Coronary artery (tissue), 2 donors: ENCODE measurements around the gene DEPDC1B.

ENCODE experiments used
- DNase-seq: peaks from one replicate; pipeline ENCODE4 v3.0.0-alpha.2; 2017; ENCODE audit warnings: low spot score
- H3K27ac ChIP-seq, 2 donors: fragments of 200-600 bp; sonication (generic); one replicate each; pipeline ENCODE4 v1.5.1; 2016 to 2019
- H3K4me3 ChIP-seq: fragments of 200-600 bp; sonication (generic); 2 replicates; pipeline ENCODE4 v1.5.1; 2016; ENCODE audit warnings: mild to moderate bottlenecking, moderate library complexity
- TF ChIP-seq, protein P1 (sequence below): fragments of 200-600 bp; sonication (generic); IDR thresholded peaks from one replicate; pipeline ENCODE4 v1.5.1; 2019; ENCODE audit warnings: antibody characterized with exemption

Gene DEPDC1B

DNA sequence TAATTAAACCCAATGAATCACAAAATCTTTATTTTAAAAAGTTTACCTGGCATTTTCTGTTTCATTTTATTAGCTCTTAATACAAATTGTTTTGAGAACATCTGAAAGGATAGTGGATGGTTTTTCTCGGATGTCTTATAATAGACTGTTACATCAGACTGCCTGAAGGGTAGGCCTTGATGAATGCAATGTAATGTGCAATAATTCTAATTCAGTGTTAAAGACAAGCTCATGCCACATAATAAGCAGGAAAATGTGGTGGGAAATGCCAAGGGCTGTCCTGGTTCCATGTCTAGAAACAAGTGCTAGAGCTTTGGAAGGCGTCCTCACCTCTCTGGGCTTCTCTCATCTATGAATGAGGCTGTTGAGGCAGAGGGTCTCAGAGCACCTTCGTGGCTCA lies 148.1 kb downstream of the DEPDC1B start:
- no peak overlapping the region for H3K27ac ChIP-seq
- no peak overlapping the region for H3K4me3 ChIP-seq
- DNase-seq = no peak

DNA sequence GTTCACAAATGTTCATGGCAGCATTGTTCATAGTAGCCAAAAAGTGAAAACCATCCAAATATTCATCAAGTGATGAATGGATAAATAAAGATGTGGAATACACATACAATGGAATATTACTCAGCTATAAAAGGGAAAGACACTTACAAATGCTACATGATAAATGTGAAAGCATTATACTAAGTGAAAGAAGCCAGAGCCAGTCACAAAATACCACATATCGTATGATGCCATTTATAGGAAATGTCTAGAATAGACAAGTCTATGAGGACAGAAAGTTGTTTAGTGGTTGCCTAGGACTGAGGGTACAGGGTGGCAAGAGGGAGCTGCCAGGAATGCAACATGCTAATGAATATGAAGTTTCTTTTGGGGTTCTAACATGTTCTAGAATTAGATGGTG lies 148.7 kb downstream of the DEPDC1B start:
- Histone ChIP-seq H3K27ac (peak overlapping the region in 1 of 2 donors; percentile 18), H3K4me3 (no peak overlapping the region)
- no peak for DNase-seq
- TF ChIP-seq, protein P1, sequence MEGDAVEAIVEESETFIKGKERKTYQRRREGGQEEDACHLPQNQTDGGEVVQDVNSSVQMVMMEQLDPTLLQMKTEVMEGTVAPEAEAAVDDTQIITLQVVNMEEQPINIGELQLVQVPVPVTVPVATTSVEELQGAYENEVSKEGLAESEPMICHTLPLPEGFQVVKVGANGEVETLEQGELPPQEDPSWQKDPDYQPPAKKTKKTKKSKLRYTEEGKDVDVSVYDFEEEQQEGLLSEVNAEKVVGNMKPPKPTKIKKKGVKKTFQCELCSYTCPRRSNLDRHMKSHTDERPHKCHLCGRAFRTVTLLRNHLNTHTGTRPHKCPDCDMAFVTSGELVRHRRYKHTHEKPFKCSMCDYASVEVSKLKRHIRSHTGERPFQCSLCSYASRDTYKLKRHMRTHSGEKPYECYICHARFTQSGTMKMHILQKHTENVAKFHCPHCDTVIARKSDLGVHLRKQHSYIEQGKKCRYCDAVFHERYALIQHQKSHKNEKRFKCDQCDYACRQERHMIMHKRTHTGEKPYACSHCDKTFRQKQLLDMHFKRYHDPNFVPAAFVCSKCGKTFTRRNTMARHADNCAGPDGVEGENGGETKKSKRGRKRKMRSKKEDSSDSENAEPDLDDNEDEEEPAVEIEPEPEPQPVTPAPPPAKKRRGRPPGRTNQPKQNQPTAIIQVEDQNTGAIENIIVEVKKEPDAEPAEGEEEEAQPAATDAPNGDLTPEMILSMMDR = no peak

More for the DNA sequence above, 148.1 kb downstream of the DEPDC1B start:
- TF ChIP-seq, protein P1 = no peak

DNA sequence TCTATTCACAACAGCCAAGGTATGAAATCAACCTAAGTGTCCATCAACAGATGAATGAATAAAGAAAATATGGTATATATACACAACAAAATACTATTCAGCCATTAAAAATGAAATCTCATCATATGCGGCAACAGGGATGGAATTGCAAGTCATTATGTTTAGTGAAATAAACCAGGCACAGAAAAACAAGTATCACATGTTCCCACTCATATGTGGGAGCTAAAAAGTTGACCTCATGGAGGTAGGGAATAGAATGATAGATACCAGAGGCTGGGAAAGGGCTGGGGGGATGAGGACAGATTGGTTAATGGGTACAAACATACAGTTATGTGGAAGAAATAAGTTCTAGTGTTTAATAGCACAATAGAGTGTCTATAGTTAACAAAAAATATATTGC lies 149.7 kb downstream of the DEPDC1B start:
- TF ChIP-seq, protein P1 = no peak
- no peak for DNase-seq
- no peak overlapping the region for H3K4me3 ChIP-seq
- no peak overlapping the region for H3K27ac ChIP-seq

DNA sequence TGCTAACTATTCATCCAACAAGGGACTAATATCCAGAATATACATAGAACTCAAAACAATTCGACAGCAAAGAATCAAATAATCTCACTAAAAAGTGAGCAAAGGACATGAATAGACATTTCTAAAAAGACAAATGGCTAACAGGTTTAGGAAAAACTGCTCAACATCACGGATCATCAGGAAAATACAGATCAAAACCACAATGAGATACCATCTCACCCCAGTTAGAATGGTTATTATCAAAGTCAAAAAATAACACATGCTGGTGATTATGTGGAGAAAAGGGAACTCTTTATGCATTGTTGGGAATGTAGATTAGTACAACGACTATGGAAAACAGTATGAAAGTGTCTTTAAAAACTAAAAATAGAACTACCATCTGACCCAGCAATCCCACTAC lies 150.1 kb downstream of the DEPDC1B start:
- Histone ChIP-seq H3K4me3 (no peak overlapping the region), H3K27ac (no peak overlapping the region)
- TF ChIP-seq, protein P1 = no peak
- no peak for DNase-seq
